Keratinocyte (primary cell): ENCODE data around the gene FKBP5. TPM values are rescaled to one million over a fixed set of nuclear protein-coding genes. Genes with fewer than 3 reads are reported as not detected.
A peak's percentile ranks its signal among the peaks of the same experiment; 100 is the strongest.

Source experiments
- DNase-seq: peaks from one replicate; pipeline ENCODE4 v3.0.0-alpha.2; 2011; ENCODE audit warnings: low read depth, missing footprints, low spot score
- FAIRE-seq: peaks from 2 replicates; lab custom pipeline; 2011; peaks lifted over from hg19 to GRCh38; lab: Jason Lieb, UNC
- H2AFZ ChIP-seq: 2 replicates; pipeline ENCODE4 v1.6.0; 2012; ENCODE audit warnings: low read length, control low read depth, inconsistent platforms; ENCODE audit not compliant: control insufficient read depth
- H3K27ac ChIP-seq: 2 replicates; pipeline ENCODE4 v1.5.1; 2011; ENCODE audit warnings: low read length; ENCODE audit not compliant: control insufficient read depth, insufficient read depth
- H3K27me3 ChIP-seq: 3 replicates; pipeline ENCODE4 v1.6.0; 2011; ENCODE audit warnings: low read length; ENCODE audit not compliant: control insufficient read depth, insufficient read depth; ENCODE audit errors: extremely low read depth
- H3K36me3 ChIP-seq, 2 experiments: 2 replicates in 1 of 2; 3 replicates in 1 of 2; pipeline ENCODE4 v1.5.1; 2011; ENCODE audit warnings: low read length in 2 of 2, mild to moderate bottlenecking in 1 of 2; ENCODE audit not compliant: control insufficient read depth in 2 of 2, insufficient read depth in 2 of 2; ENCODE audit errors: extremely low read depth in 1 of 2
- H3K4me1 ChIP-seq: 3 replicates; pipeline ENCODE4 v1.5.1; 2011; ENCODE audit warnings: low read length; ENCODE audit not compliant: control insufficient read depth, insufficient read depth; ENCODE audit errors: extremely low read depth
- H3K4me2 ChIP-seq: 3 replicates; pipeline ENCODE4 v1.6.0; 2011; ENCODE audit warnings: low read depth, low read length; ENCODE audit not compliant: control insufficient read depth, insufficient read depth; ENCODE audit errors: extremely low read depth
- H3K4me3 ChIP-seq, 3 experiments: fragments of 200-600 bp in 1 of 3; sonication (generic) in 1 of 3; 2 replicates in 2 of 3; 3 replicates in 1 of 3; pipeline ENCODE4 v1.5.1; 2011 to 2016; ENCODE audit warnings: low read length in 3 of 3, mild to moderate bottlenecking in 3 of 3, control low read depth in 2 of 3, inconsistent platforms in 1 of 3, low read depth in 1 of 3, mixed read lengths in 1 of 3, mixed run types in 1 of 3, moderate library complexity in 1 of 3; ENCODE audit not compliant: control insufficient read depth in 2 of 3, insufficient read depth in 2 of 3; ENCODE audit errors: extremely low read depth in 1 of 3
- H3K79me2 ChIP-seq: 2 replicates; pipeline ENCODE4 v1.6.0; 2012; ENCODE audit warnings: low read length; ENCODE audit not compliant: control insufficient read depth, insufficient read depth
- H3K9ac ChIP-seq: 3 replicates; pipeline ENCODE4 v1.6.0; 2011; ENCODE audit warnings: low read length; ENCODE audit not compliant: control insufficient read depth, insufficient read depth; ENCODE audit errors: extremely low read depth
- H3K9me1 ChIP-seq: 3 replicates; pipeline ENCODE4 v1.6.0; 2011; ENCODE audit warnings: low read length; ENCODE audit not compliant: control insufficient read depth, insufficient read depth; ENCODE audit errors: extremely low read depth
- H3K9me3 ChIP-seq: 2 replicates; pipeline ENCODE4 v1.5.1; 2012; ENCODE audit warnings: low read depth, low read length; ENCODE audit not compliant: control insufficient read depth
- H4K20me1 ChIP-seq: 3 replicates; pipeline ENCODE4 v1.6.0; 2011; ENCODE audit warnings: low read length; ENCODE audit not compliant: control insufficient read depth, insufficient read depth; ENCODE audit errors: extremely low read depth
- CTCF ChIP-seq, 3 experiments: IDR thresholded peaks in 1 of 3; conservative IDR thresholded peaks in 1 of 3; optimal IDR thresholded peaks in 1 of 3; 2 replicates in 2 of 3; 3 replicates in 1 of 3; pipeline versions ENCODE3 to v1.5.1; 2011; ENCODE audit warnings: low read length in 3 of 3, mild to moderate bottlenecking in 3 of 3, moderate library complexity in 2 of 3, control low read depth in 1 of 3, inconsistent platforms in 1 of 3; ENCODE audit not compliant: insufficient read depth in 2 of 3; ENCODE audit errors: extremely low read depth in 1 of 3
- EZH2 ChIP-seq: IDR thresholded peaks from one replicate; pipeline ENCODE4 v1.6.1; 2012; ENCODE audit warnings: inconsistent platforms, mild to moderate bottlenecking, low read length, moderate library complexity
- dilution Hi-C: fragments of 300-500 bp; cut with MboI; formaldehyde crosslinking; loops from one replicate; pipeline ENCODE4 v1.7.0; 2020; ENCODE audit warnings: low sequenced_read_pairs; ENCODE audit not compliant: extremely low pct_ligation_motif_present
- polyA plus RNA-seq, 5 experiments: library from polyadenylated mRNA; depleted of rRNA in 3 of 5; stranded (reverse) in 3 of 5; stranded (forward) in 1 of 5; unstranded in 1 of 5; fragments of >200 nt; gene quantifications; 1 replicate in 1 of 5; 2 replicates in 3 of 5; 3 replicates in 1 of 5; pipeline versions ENCODE4 v1.2.1 to v1.2.3, GENCODE V29; 2011 to 2012; ENCODE audit warnings: missing spikeins in 2 of 5, low read depth in 1 of 5, low replicate concordance in 1 of 5

The FKBP5 gene
- polyA plus RNA-seq, 1 donor (not counting 4 experiments of a cell fraction or from before 2014, with no cell fraction given) = 88.3 TPM

DNA sequence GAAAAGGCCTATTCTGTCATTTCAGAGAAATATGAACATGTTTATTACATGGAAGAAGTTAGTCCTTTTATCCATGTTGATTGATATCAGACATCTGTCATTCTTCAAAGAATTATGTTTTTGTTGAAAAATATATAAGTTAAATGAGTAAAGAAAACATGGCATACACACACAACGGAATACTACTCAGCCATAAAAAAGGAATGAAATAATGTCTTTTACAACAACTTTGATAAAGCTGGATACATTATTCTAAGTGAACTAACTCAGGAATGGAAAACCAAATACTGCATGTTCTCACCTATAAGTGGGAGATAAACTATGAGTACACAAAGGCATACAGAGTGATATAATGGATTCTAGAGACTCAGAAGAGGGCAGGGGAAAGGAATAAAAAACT, 9.3 kb downstream of the FKBP5 start:
- Histone ChIP-seq H2AFZ (no peak overlapping the region), H3K9me1 (peaks cover 3% of the 10 kb centered on the region), H3K27ac (no peak overlapping the region), H3K79me2 (peaks cover 92% of the 10 kb centered on the region), H3K9ac (no peak overlapping the region), H3K36me3 (peaks cover 0 to 9% of the 10 kb centered on the region in 2 experiments), H3K27me3 (no peaks in the 10 kb centered on the region), H3K4me3 (no peak overlapping the region), H4K20me1 (no peaks in the 10 kb centered on the region), H3K4me2 (no peak overlapping the region), H3K4me1 (peaks cover 29% of the 10 kb centered on the region), H3K9me3 (no peaks in the 10 kb centered on the region)
- FAIRE-seq (no peak), DNase-seq (no peak)
- dilution Hi-C loops = no loop called here
- TF ChIP-seq CTCF (optimal IDR thresholded peaks at IDR 0.05 in 1 of 3, IDR thresholded peaks at IDR 0.05 in 1 of 3, conservative IDR thresholded peaks at IDR 0.05 in 1 of 3; ENCODE audit: extremely low read depth in 1 of 3, insufficient read depth in 2 of 3, low read length in 3 of 3) (no peak), EZH2 (no peak)

GRCh38 chr6:35678814-35679213, 9.9 kb downstream of the FKBP5 start:
- dilution Hi-C loops = no loop called here
- H3K4me3 ChIP-seq = no peak overlapping the region
- no peak for TF ChIP-seq EZH2
- no peak for TF ChIP-seq CTCF (optimal IDR thresholded peaks at IDR 0.05 in 1 of 3, IDR thresholded peaks at IDR 0.05 in 1 of 3, conservative IDR thresholded peaks at IDR 0.05 in 1 of 3; ENCODE audit: extremely low read depth in 1 of 3, insufficient read depth in 2 of 3, low read length in 3 of 3)
- H3K4me1 ChIP-seq = peaks cover 29% of the 10 kb centered on the region
- H4K20me1 ChIP-seq = no peaks in the 10 kb centered on the region
- no peaks in the 10 kb centered on the region for H3K27me3 ChIP-seq
- H3K9me3 ChIP-seq = no peaks in the 10 kb centered on the region
- peaks cover 3% of the 10 kb centered on the region for H3K9me1 ChIP-seq
- peak overlapping the region; percentile 13 for H3K27ac ChIP-seq
- DNase-seq = no peak
- H3K4me2 ChIP-seq = peak overlapping the region; percentile 12
- no peak overlapping the region for H3K9ac ChIP-seq
- FAIRE-seq = no peak
- H2AFZ ChIP-seq = no peak overlapping the region
- peaks cover 92% of the 10 kb centered on the region for H3K79me2 ChIP-seq
- H3K36me3 ChIP-seq = peaks cover 0 to 9% of the 10 kb centered on the region in 2 experiments
